Astrocyte (in vitro differentiated cells and primary cell): ENCODE results near the gene URGCP.

Source experiments
- EZH2 ChIP-seq: IDR thresholded peaks from 2 replicates; pipeline ENCODE4 v1.6.1; 2012; ENCODE audit warnings: mild to moderate bottlenecking, low read length, inconsistent platforms; ENCODE audit not compliant: insufficient read depth
- TF ChIP-seq, protein P1 (sequence below): IDR thresholded peaks from 2 replicates; pipeline ENCODE4 v1.5.1; 2011; ENCODE audit warnings: low read depth, mild to moderate bottlenecking, inconsistent platforms, low read length, moderate library complexity; ENCODE audit not compliant: insufficient read depth

DNA sequence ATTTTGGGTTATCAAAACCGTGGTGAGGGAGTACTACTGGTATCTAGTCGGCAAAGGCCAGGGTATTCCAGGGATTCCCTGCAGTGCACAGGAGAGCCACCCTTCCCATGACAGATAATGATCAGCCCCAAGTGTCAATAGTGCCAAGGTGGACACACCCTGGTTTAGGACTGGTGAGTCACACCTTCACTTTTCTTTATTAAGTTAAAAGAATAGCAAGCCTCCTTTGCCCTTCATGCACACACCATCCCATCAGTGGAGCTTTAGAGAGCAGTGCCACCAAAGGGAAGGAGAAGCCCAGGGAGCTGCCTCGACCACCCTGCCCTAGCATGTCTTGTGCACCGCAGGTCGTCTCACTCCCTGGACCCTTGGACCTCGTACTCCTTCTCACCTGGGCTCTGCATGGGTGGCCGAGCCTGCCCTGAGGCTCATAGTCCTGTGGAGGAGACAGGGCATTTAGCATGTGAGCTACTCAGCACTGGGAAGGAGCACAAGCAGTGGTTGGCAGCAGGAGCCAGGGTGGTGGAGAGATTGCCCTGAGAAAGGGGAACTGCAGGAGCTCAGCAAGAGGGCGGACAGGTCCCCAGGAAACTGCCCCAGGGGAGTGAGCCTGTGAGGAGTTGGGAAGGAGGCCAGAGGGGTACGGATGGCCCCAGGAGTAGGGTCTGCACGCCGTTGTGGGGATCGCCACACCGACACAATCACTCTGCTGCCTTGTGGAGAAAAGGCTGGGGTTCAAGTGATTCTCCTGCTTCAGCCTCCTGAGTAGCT is 37.2 kb upstream of the URGCP start:
- no peak for TF ChIP-seq EZH2
- TF ChIP-seq, protein P1, sequence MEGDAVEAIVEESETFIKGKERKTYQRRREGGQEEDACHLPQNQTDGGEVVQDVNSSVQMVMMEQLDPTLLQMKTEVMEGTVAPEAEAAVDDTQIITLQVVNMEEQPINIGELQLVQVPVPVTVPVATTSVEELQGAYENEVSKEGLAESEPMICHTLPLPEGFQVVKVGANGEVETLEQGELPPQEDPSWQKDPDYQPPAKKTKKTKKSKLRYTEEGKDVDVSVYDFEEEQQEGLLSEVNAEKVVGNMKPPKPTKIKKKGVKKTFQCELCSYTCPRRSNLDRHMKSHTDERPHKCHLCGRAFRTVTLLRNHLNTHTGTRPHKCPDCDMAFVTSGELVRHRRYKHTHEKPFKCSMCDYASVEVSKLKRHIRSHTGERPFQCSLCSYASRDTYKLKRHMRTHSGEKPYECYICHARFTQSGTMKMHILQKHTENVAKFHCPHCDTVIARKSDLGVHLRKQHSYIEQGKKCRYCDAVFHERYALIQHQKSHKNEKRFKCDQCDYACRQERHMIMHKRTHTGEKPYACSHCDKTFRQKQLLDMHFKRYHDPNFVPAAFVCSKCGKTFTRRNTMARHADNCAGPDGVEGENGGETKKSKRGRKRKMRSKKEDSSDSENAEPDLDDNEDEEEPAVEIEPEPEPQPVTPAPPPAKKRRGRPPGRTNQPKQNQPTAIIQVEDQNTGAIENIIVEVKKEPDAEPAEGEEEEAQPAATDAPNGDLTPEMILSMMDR = no peak
